ENCODE measurements around the gene SLC16A11. TPM values are rescaled to one million over a fixed set of nuclear protein-coding genes. Genes with fewer than 3 reads are reported as not detected.

The SLC16A11 gene
- total RNA-seq, 4 donors from 2014 or later = 2.1 TPM; not detected in 3

GRCh38 chr17:7020894-7021664 lies 22.8 kb downstream of the SLC16A11 start:
- TF ChIP-seq CTCF (IDR thresholded peaks at IDR 0.05; ENCODE audit: low read depth) = no peak

GRCh38 chr17:7019839-7020519 lies 23.9 kb downstream of the SLC16A11 start:
- TF ChIP-seq CTCF (IDR thresholded peaks at IDR 0.05; ENCODE audit: low read depth) = no peak

- no peak for TF ChIP-seq CTCF (IDR thresholded peaks at IDR 0.05; ENCODE audit: low read depth)
Observed at GRCh38 chr17:7019367-7019766, 24.5 kb downstream of the SLC16A11 start.

GRCh38 chr17:7018331-7018964 lies 25.4 kb downstream of the SLC16A11 start:
- TF ChIP-seq CTCF (IDR thresholded peaks at IDR 0.05; ENCODE audit: low read depth) = no peak

- no peak for TF ChIP-seq CTCF (IDR thresholded peaks at IDR 0.05; ENCODE audit: low read depth)
Observed at GRCh38 chr17:7017827-7018200, 26.1 kb downstream of the SLC16A11 start.

GRCh38 chr17:7016886-7017826 lies 26.7 kb downstream of the SLC16A11 start:
- no peak for TF ChIP-seq CTCF (IDR thresholded peaks at IDR 0.05; ENCODE audit: low read depth)

All from subcutaneous adipose tissue (tissue), 4 donors.